Mesodermal cell (in vitro differentiated cells): ENCODE results near the gene ARHGAP26.

Experiments
- H3K27ac ChIP-seq: 2 replicates; pipeline ENCODE4 v1.7.0; 2013; ENCODE audit warnings: mild to moderate bottlenecking, low read depth, low read length, moderate library complexity; ENCODE audit not compliant: severe bottlenecking
- H3K36me3 ChIP-seq: 2 replicates; pipeline ENCODE4 v1.7.1; 2013; ENCODE audit warnings: mild to moderate bottlenecking, low read length, moderate library complexity; ENCODE audit not compliant: control insufficient read depth, insufficient read depth
- H3K4me1 ChIP-seq: one replicate; pipeline ENCODE4 v1.7.1; 2013; ENCODE audit warnings: mild to moderate bottlenecking, low read length; ENCODE audit not compliant: insufficient read depth, control insufficient read depth, poor library complexity, severe bottlenecking
- H3K4me3 ChIP-seq: 2 replicates; pipeline ENCODE4 v1.7.0; 2013; ENCODE audit warnings: low read length, control low read depth, mild to moderate bottlenecking; ENCODE audit not compliant: insufficient read depth, poor library complexity, severe bottlenecking; ENCODE audit errors: extremely low read depth
- H3K9me3 ChIP-seq: 2 replicates; pipeline ENCODE4 v1.7.1; 2013; ENCODE audit warnings: mild to moderate bottlenecking, low read length, moderate library complexity; ENCODE audit not compliant: control insufficient read depth
- WGBS, 2 experiments: methylation state at CpG; one replicate each; pipeline ENCODE4 v1.1.5; 2013; ENCODE audit warnings: missing lambda C conversion rate in 2 of 2; ENCODE audit not compliant: insufficient coverage in 2 of 2; 5-methylcytosine and 5-hydroxymethylcytosine counted together

Gene ARHGAP26

GRCh38 chr5:143010351-143010750 lies 240.2 kb downstream of the ARHGAP26 start:
- Histone ChIP-seq H3K4me3 (no peak overlapping the region), H3K27ac (no peak overlapping the region), H3K4me1 (peaks cover 10% of the 10 kb centered on the region), H3K36me3 (no peaks in the 10 kb centered on the region), H3K9me3 (no peaks in the 10 kb centered on the region)
- no CpG with 5 or more reads among the region's 1 CpG for WGBS, 2 experiments

GRCh38 chr5:143011585-143011984 lies 241.4 kb downstream of the ARHGAP26 start:
- Histone ChIP-seq H3K27ac (no peak overlapping the region), H3K4me3 (no peak overlapping the region), H3K4me1 (peaks cover 10% of the 10 kb centered on the region), H3K36me3 (no peaks in the 10 kb centered on the region), H3K9me3 (no peaks in the 10 kb centered on the region)
- no CpG with 5 or more reads among the region's 2 CpGs for WGBS, 2 experiments

- peaks cover 10% of the 10 kb centered on the region for H3K4me1 ChIP-seq
- H3K27ac ChIP-seq: no peak overlapping the region
- H3K4me3 ChIP-seq: no peak overlapping the region
- no peaks in the 10 kb centered on the region for H3K36me3 ChIP-seq
- H3K9me3 ChIP-seq: no peaks in the 10 kb centered on the region
- 80% methylated on average over 1 of the region's 4 CpGs; no CpG with 5 or more reads in 1 of the 2 experiments for WGBS, 2 experiments
These were observed 243.2 kb downstream of the ARHGAP26 start for GRCh38 chr5:143013176-143013891.

- 60 to 67% methylated on average over 10 of the region's 12 CpGs for WGBS, 2 experiments
- peaks cover 10% of the 10 kb centered on the region for H3K4me1 ChIP-seq
- no peaks in the 10 kb centered on the region for H3K36me3 ChIP-seq
- no peak overlapping the region for H3K4me3 ChIP-seq
- no peaks in the 10 kb centered on the region for H3K9me3 ChIP-seq
- no peak overlapping the region for H3K27ac ChIP-seq
These were observed 244.0 kb downstream of the ARHGAP26 start for GRCh38 chr5:143014017-143014651.

- H3K27ac ChIP-seq: no peak overlapping the region
- no peaks in the 10 kb centered on the region for H3K9me3 ChIP-seq
- no peak overlapping the region for H3K4me3 ChIP-seq
- H3K4me1 ChIP-seq: peaks cover under 1% of the 10 kb centered on the region
- no peaks in the 10 kb centered on the region for H3K36me3 ChIP-seq
- WGBS, 2 experiments: 88 to 96% methylated on average over 3 of the region's 5 CpGs
These were observed 246.8 kb downstream of the ARHGAP26 start for GRCh38 chr5:143016777-143017516.

- Histone ChIP-seq H3K9me3 (no peaks in the 10 kb centered on the region), H3K36me3 (no peaks in the 10 kb centered on the region), H3K27ac (no peak overlapping the region), H3K4me3 (no peak overlapping the region), H3K4me1 (no peaks in the 10 kb centered on the region)
- WGBS, 2 experiments: no CpG with 5 or more reads among the region's 1 CpG
These were observed 247.4 kb downstream of the ARHGAP26 start for GRCh38 chr5:143017541-143017940.

- Histone ChIP-seq H3K4me3 (no peak overlapping the region), H3K9me3 (no peaks in the 10 kb centered on the region)
These were observed 247.8 kb downstream of the ARHGAP26 start for GRCh38 chr5:143017992-143018391.

GRCh38 chr5:143019157-143019556 lies 249.0 kb downstream of the ARHGAP26 start:
- H3K9me3 ChIP-seq: no peaks in the 10 kb centered on the region
- 94 to 100% methylated on average over 1 to 2 of the region's 4 CpGs for WGBS, 2 experiments
- no peak overlapping the region for H3K4me3 ChIP-seq
- H3K4me1 ChIP-seq: no peaks in the 10 kb centered on the region
- H3K27ac ChIP-seq: no peak overlapping the region
- H3K36me3 ChIP-seq: no peaks in the 10 kb centered on the region

More at GRCh38 chr5:143017992-143018391, 247.8 kb downstream of the ARHGAP26 start:
- Histone ChIP-seq H3K4me1 (no peaks in the 10 kb centered on the region), H3K36me3 (no peaks in the 10 kb centered on the region), H3K27ac (no peak overlapping the region)
- no CpG with 5 or more reads among the region's 1 CpG for whole genome bisulfite sequencing, 2 experiments

GRCh38 chr5:143019614-143020515 lies 249.7 kb downstream of the ARHGAP26 start:
- no peaks in the 10 kb centered on the region for H3K4me1 ChIP-seq
- 75 to 91% methylated on average over 4 to 6 of the region's 7 CpGs for WGBS, 2 experiments
- no peak overlapping the region for H3K4me3 ChIP-seq
- no peak overlapping the region for H3K27ac ChIP-seq
- no peaks in the 10 kb centered on the region for H3K36me3 ChIP-seq
- no peaks in the 10 kb centered on the region for H3K9me3 ChIP-seq

- no peaks in the 10 kb centered on the region for H3K36me3 ChIP-seq
- no peaks in the 10 kb centered on the region for H3K9me3 ChIP-seq
- no CpG with 5 or more reads among the region's 2 CpGs for WGBS, 2 experiments
- H3K4me1 ChIP-seq: no peaks in the 10 kb centered on the region
- no peak overlapping the region for H3K27ac ChIP-seq
- H3K4me3 ChIP-seq: no peak overlapping the region
These were observed 251.4 kb downstream of the ARHGAP26 start for GRCh38 chr5:143021595-143021994.
